IMR-90 (cell line): ENCODE measurements around the gene C11orf58. TPM values are rescaled to one million over a fixed set of nuclear protein-coding genes. Genes with fewer than 3 reads are reported as not detected.

ENCODE experiments used
- ATAC-seq: fragments of 200-7000 bp; cut with Tn5 transposase; 2 replicates; pipeline ENCODE4 v1.9.1; 2020; ENCODE audit warnings: low read depth, mild to moderate bottlenecking, moderate library complexity
- BruUV-seq: library from RNA; stranded (reverse); fragments of 400-500 nt; replicated peaks from 2 replicates; lab custom pipeline; 2021; lab: Mats Ljungman, UMichigan
- CTCF ChIA-PET: fragments of 300-600 bp; formaldehyde crosslinking; extraction: SDS; loops from one replicate; lab custom pipeline; 2021; ENCODE audit warnings: antibody characterized with exemption; lab: Yijun Ruan, JAX
- POLR2A ChIA-PET: fragments of 300-600 bp; sonication (Branson Sonifier 250); formaldehyde crosslinking; loops from one replicate; lab custom pipeline; 2022; ENCODE audit warnings: antibody characterized with exemption; ENCODE audit not compliant: unreplicated experiment; lab: Charles Lee
- DNase-seq: peaks from one replicate; pipeline ENCODE4 v3.0.0; 2013
- H2AFZ ChIP-seq: replicated peaks from 2 replicates; pipeline ENCODE3; 2013; ENCODE audit warnings: low read length, mild to moderate bottlenecking; ENCODE audit not compliant: poor library complexity
- H2AK5ac ChIP-seq: 2 replicates; pipeline ENCODE4 v1.6.1; 2013; ENCODE audit warnings: low read depth, low read length, inconsistent platforms
- H2AK9ac ChIP-seq: replicated peaks from 2 replicates; pipeline ENCODE3; 2013; ENCODE audit warnings: mild to moderate bottlenecking, low read depth, low read length, moderate library complexity; ENCODE audit not compliant: poor library complexity
- H2BK120ac ChIP-seq: 2 replicates; pipeline ENCODE4 v1.6.1; 2013; ENCODE audit warnings: low read depth, low read length, inconsistent platforms
- H2BK15ac ChIP-seq: 3 replicates; pipeline ENCODE4 v1.6.1; 2013; ENCODE audit warnings: low read depth, low read length, inconsistent platforms
- H2BK20ac ChIP-seq: 2 replicates; pipeline ENCODE4 v1.6.1; 2013; ENCODE audit warnings: low read depth, mild to moderate bottlenecking, inconsistent platforms, low read length, moderate library complexity
- H2BK5ac ChIP-seq: 2 replicates; pipeline ENCODE4 v1.6.1; 2013; ENCODE audit warnings: mild to moderate bottlenecking, low read depth, low read length, inconsistent platforms; ENCODE audit not compliant: poor library complexity, severe bottlenecking
- H3K14ac ChIP-seq: replicated peaks from 2 replicates; pipeline ENCODE4 v1.6.1; 2013; ENCODE audit warnings: low read depth, low read length, inconsistent platforms
- H3K18ac ChIP-seq: 2 replicates; pipeline ENCODE4 v1.6.1; 2013; ENCODE audit warnings: low read depth, low read length, control low read depth
- H3K23ac ChIP-seq: 2 replicates; pipeline ENCODE4 v1.6.1; 2013; ENCODE audit warnings: low read depth, low read length, inconsistent platforms
- H3K27ac ChIP-seq: 2 replicates; pipeline ENCODE4 v1.5.1; 2013; ENCODE audit warnings: mild to moderate bottlenecking, control low read depth, low read length; ENCODE audit not compliant: insufficient read depth
- H3K27me3 ChIP-seq: 2 replicates; pipeline ENCODE4 v1.6.1; 2013; ENCODE audit warnings: low read length; ENCODE audit not compliant: control insufficient read depth, insufficient read depth
- H3K36me3 ChIP-seq: 2 replicates; pipeline ENCODE4 v1.6.1; 2013; ENCODE audit warnings: low read length, mixed read lengths; ENCODE audit not compliant: control insufficient read depth, insufficient read depth
- H3K4ac ChIP-seq: 2 replicates; pipeline ENCODE4 v1.6.1; 2013; ENCODE audit warnings: low read depth, low read length, inconsistent platforms
- H3K4me1 ChIP-seq: 2 replicates; pipeline ENCODE4 v1.6.1; 2013; ENCODE audit warnings: low read length, mixed read lengths; ENCODE audit not compliant: control insufficient read depth, insufficient read depth
- H3K4me2 ChIP-seq: 2 replicates; pipeline ENCODE4 v1.6.1; 2013; ENCODE audit warnings: low read depth, mild to moderate bottlenecking, control low read depth, low read length, moderate library complexity
- H3K4me3 ChIP-seq: 2 replicates; pipeline ENCODE4 v1.5.1; 2013; ENCODE audit warnings: low read depth, mild to moderate bottlenecking, control low read depth, low read length, moderate library complexity; ENCODE audit not compliant: insufficient read depth
- H3K56ac ChIP-seq: 2 replicates; pipeline ENCODE4 v1.6.1; 2013; ENCODE audit warnings: low read length, inconsistent platforms; ENCODE audit not compliant: insufficient read depth; ENCODE audit errors: extremely low read depth
- H3K79me1 ChIP-seq, 2 experiments: 2 replicates each; pipeline ENCODE4 v1.6.1; 2013; ENCODE audit warnings: low read length in 2 of 2, inconsistent platforms in 1 of 2, low read depth in 1 of 2
- H3K9ac ChIP-seq: 2 replicates; pipeline ENCODE4 v1.6.1; 2013; ENCODE audit warnings: low read depth, low read length, control low read depth
- H3K9me1 ChIP-seq: 2 replicates; pipeline ENCODE4 v1.6.1; 2013; ENCODE audit warnings: low read length, inconsistent platforms; ENCODE audit not compliant: insufficient read depth
- H3K9me3 ChIP-seq: 2 replicates; pipeline ENCODE4 v1.6.1; 2013; ENCODE audit warnings: low read length; ENCODE audit not compliant: control insufficient read depth, insufficient read depth
- H4K20me1 ChIP-seq: 2 replicates; pipeline ENCODE4 v1.6.1; 2013; ENCODE audit warnings: low read length, inconsistent platforms; ENCODE audit not compliant: insufficient read depth
- H4K5ac ChIP-seq: 2 replicates; pipeline ENCODE4 v1.6.1; 2013; ENCODE audit warnings: mild to moderate bottlenecking, low read depth, low read length, control low read depth
- H4K8ac ChIP-seq, 2 experiments: 2 replicates each; pipeline ENCODE4 v1.6.1; 2013; ENCODE audit warnings: low read depth in 2 of 2, low read length in 2 of 2, control low read depth in 1 of 2, inconsistent platforms in 1 of 2
- H4K91ac ChIP-seq: 2 replicates; pipeline ENCODE4 v1.6.1; 2013; ENCODE audit warnings: low read depth, low read length, inconsistent platforms; ENCODE audit not compliant: insufficient read depth
- BHLHE40 ChIP-seq: fragments of 150-350 bp; IDR thresholded peaks from 2 replicates; pipeline ENCODE4 v1.6.1; 2016; ENCODE audit warnings: mild to moderate bottlenecking, low read depth, low read length
- CTCF ChIP-seq: conservative IDR thresholded peaks from 2 replicates; pipeline ENCODE4 v1.5.1; 2012; ENCODE audit warnings: mild to moderate bottlenecking, low read depth, low read length, improper control_type of control experiment
- MAFK ChIP-seq: IDR thresholded peaks from 2 replicates; pipeline ENCODE4 v1.6.1; 2012; ENCODE audit warnings: low read depth, low read length, improper control_type of control experiment
- MAZ ChIP-seq: IDR thresholded peaks from 2 replicates; pipeline ENCODE4 v1.6.1; 2012; ENCODE audit warnings: low read depth, mild to moderate bottlenecking, low read length, improper control_type of control experiment, moderate library complexity, borderline replicate concordance
- POLR2A ChIP-seq: IDR thresholded peaks from 2 replicates; pipeline ENCODE4 v1.6.1; 2012; ENCODE audit warnings: mild to moderate bottlenecking, low read depth, low read length
- RAD21 ChIP-seq: IDR thresholded peaks from 2 replicates; pipeline ENCODE4 v1.6.1; 2012; ENCODE audit warnings: low read length, improper control_type of control experiment
- USF2 ChIP-seq: fragments of 150-350 bp; IDR thresholded peaks from 2 replicates; pipeline ENCODE4 v1.6.1; 2017; ENCODE audit warnings: mild to moderate bottlenecking, antibody characterized with exemption, low read length, low read depth
- WGBS, 2 experiments: methylation state at CpG; one replicate each; pipeline versions ENCODE4 v1.1.5 to v1.1.7; 2013; ENCODE audit warnings: missing lambda C conversion rate in 2 of 2; ENCODE audit not compliant: insufficient read length in 1 of 2; ENCODE audit errors: extremely low coverage in 2 of 2; 5-methylcytosine and 5-hydroxymethylcytosine counted together
- dilution Hi-C: fragments of 300-500 bp; cut with HindIII; formaldehyde crosslinking; loops from one replicate; pipeline ENCODE4 v1.14.3; 2018; ENCODE audit warnings: low sequenced_read_pairs; ENCODE audit not compliant: unreplicated experiment
- in situ Hi-C: fragments of 300-500 bp; cut with MboI; formaldehyde crosslinking; loops from 3 replicates; pipeline ENCODE4 v1.14.3; 2019; ENCODE audit warnings: low sequenced_read_pairs, inconsistent platforms, mixed read lengths
- intact Hi-C: fragments of 100-400 bp; cut with micrococcal nuclease; formaldehyde crosslinking; loops from 2 replicates; pipeline ENCODE4 v1.10.0; 2022
- polyA plus RNA-seq, 3 experiments: library from polyadenylated mRNA; depleted of rRNA; stranded (reverse); fragments of >200 nt; gene quantifications; 2 replicates each; pipeline ENCODE4 v1.2.3, GENCODE V29; 2012; ENCODE audit warnings: low replicate concordance in 1 of 3
- total RNA-seq: library from RNA; depleted of rRNA; stranded (reverse); fragments of >200 nt; gene quantifications from 2 replicates; pipeline ENCODE4 v1.2.3, GENCODE V29; 2012

Gene C11orf58
- total and polyA plus RNA-seq, 2 of the 4 experiments (the other 2 are of a cell fraction): 53.8 to 67.8 TPM

- no peaks in the 10 kb centered on the region for H3K36me3 ChIP-seq
- H3K4me3 ChIP-seq: no peak overlapping the region
- H3K9me1 ChIP-seq: no peaks in the 10 kb centered on the region; the same call in 1 of the 2 replicates
- no peak overlapping the region for H3K14ac ChIP-seq
- no peak overlapping the region for H2BK20ac ChIP-seq
- no peak overlapping the region for H4K8ac ChIP-seq
- no peak overlapping the region for H3K23ac ChIP-seq
- H3K4me2 ChIP-seq: no peak overlapping the region
- no peak overlapping the region for H2BK15ac ChIP-seq
- no peak overlapping the region for H2AK5ac ChIP-seq
- H4K91ac ChIP-seq: no peak overlapping the region
- ChIA-PET POLR2A (no interaction called here), CTCF (interaction anchor here (0.7 to 1.6 kb wide), 3 partner anchors 22 to 278 kb away, joined by 3 to 12 read pairs (median 4); no protein-coding TSS in a partner anchor)
- H2BK120ac ChIP-seq: no peak overlapping the region
- H3K56ac ChIP-seq: no peak overlapping the region
- no peak for ATAC-seq
- no peak overlapping the region for H2BK5ac ChIP-seq
- H3K9ac ChIP-seq: no peak overlapping the region
- no peaks in the 10 kb centered on the region for H3K4me1 ChIP-seq
- dilution Hi-C loops: no loop called here
- H3K27me3 ChIP-seq: no peaks in the 10 kb centered on the region; the same call in 1 of the 2 replicates
- no CpG with 5 or more reads among the region's 2 CpGs for WGBS, 2 experiments
- H2AK9ac ChIP-seq: no peak overlapping the region
- H3K79me1 ChIP-seq: no peaks in the 10 kb centered on the region
- H3K9me3 ChIP-seq: no peaks in the 10 kb centered on the region
- H2AFZ ChIP-seq: no peak overlapping the region
- in situ Hi-C loops: loop anchor here (10.0 kb wide), 1 partner anchor 280 kb away; no protein-coding TSS in a partner anchor
- no TSS peak for BruUV-seq
- no peaks in the 10 kb centered on the region for H4K20me1 ChIP-seq
- no peak overlapping the region for H3K27ac ChIP-seq
- TF ChIP-seq MAZ (no peak), POLR2A (no peak), MAFK (no peak), RAD21 (no peak), CTCF (no peak), BHLHE40 (no peak), USF2 (no peak)
- intact Hi-C loops: loop anchor here (1.0 to 10.0 kb wide), 5 partner anchors 98 to 1457 kb away; no protein-coding TSS in a partner anchor
- H3K18ac ChIP-seq: no peak overlapping the region
- DNase-seq: no peak
- H4K5ac ChIP-seq: no peak overlapping the region
- H3K4ac ChIP-seq: no peak overlapping the region
Observed at GRCh38 chr11:16784666-16785065, 46.2 kb downstream of the C11orf58 start.
